ENCODE results near the gene HOXD12.

DNA sequence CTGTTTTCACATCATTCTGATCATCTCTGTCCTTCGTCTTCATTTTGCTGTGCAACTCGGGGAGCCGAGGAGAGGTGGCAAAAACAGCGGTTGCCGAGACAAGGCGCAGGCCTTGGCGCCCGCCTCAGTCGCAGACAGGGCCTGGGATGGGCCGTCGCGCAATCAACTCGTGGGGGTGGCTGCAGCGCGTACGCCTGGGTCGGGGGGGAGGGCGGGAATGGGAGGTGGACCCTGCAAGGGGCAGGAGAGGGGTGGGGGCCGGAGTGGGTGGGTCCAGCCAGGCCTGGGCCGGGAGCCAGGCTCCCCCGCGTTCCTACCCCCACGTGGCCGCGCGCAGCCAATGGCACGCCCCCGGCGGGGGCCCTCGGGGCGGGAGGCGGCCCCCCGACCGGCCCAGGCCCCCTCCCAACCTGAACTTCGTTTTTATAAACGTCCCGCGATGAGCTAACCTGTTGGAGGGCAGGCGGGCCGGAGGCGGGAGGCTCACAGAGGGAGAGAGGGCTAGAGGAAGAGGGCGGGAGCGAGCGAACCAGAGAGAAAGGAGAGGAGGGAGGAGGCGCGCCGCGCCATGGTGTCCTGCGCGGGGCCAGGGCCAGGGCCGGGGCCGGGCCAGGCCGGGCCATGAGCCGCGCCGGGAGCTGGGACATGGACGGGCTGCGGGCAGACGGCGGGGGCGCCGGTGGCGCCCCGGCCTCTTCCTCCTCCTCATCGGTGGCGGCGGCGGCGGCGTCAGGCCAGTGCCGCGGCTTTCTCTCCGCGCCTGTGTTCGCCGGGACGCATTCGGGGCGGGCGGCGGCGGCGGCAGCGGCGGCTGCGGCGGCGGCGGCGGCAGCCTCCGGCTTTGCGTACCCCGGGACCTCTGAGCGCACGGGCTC lies 7.1 kb upstream of the HOXD12 start, which contains the start of gene HOXD13:
- TF ChIP-seq CTCF (conservative IDR thresholded peaks at IDR 0.05; ENCODE audit: low read depth in 2 of 2) = no peak
- TF ChIP-seq REST (IDR thresholded peaks at IDR 0.05; ENCODE audit: unreplicated experiment) = no peak
- TF ChIP-seq EZH2 (IDR thresholded peaks at IDR 0.05; ENCODE audit: low read depth, unreplicated experiment) = peak; percentile 85
- no peak for TF ChIP-seq POLR2AphosphoS5 (IDR thresholded peaks at IDR 0.05; ENCODE audit: low read depth)
- TF ChIP-seq EZH2phosphoT487 (IDR thresholded peaks at IDR 0.05; ENCODE audit: unreplicated experiment) = peak; percentile 17
- no peak for TF ChIP-seq CREB1 (CRISPR knock-in tag; IDR thresholded peaks at IDR 0.05; ENCODE audit: low read depth)
- no peak for TF ChIP-seq JUNB (IDR thresholded peaks at IDR 0.05; ENCODE audit: unreplicated experiment)
- no peak for TF ChIP-seq STAT1 (IDR thresholded peaks at IDR 0.05; ENCODE audit: unreplicated experiment)
- no peak for TF ChIP-seq NANOG (IDR thresholded peaks at IDR 0.05; ENCODE audit: borderline replicate concordance)
- TF ChIP-seq, protein P1, sequence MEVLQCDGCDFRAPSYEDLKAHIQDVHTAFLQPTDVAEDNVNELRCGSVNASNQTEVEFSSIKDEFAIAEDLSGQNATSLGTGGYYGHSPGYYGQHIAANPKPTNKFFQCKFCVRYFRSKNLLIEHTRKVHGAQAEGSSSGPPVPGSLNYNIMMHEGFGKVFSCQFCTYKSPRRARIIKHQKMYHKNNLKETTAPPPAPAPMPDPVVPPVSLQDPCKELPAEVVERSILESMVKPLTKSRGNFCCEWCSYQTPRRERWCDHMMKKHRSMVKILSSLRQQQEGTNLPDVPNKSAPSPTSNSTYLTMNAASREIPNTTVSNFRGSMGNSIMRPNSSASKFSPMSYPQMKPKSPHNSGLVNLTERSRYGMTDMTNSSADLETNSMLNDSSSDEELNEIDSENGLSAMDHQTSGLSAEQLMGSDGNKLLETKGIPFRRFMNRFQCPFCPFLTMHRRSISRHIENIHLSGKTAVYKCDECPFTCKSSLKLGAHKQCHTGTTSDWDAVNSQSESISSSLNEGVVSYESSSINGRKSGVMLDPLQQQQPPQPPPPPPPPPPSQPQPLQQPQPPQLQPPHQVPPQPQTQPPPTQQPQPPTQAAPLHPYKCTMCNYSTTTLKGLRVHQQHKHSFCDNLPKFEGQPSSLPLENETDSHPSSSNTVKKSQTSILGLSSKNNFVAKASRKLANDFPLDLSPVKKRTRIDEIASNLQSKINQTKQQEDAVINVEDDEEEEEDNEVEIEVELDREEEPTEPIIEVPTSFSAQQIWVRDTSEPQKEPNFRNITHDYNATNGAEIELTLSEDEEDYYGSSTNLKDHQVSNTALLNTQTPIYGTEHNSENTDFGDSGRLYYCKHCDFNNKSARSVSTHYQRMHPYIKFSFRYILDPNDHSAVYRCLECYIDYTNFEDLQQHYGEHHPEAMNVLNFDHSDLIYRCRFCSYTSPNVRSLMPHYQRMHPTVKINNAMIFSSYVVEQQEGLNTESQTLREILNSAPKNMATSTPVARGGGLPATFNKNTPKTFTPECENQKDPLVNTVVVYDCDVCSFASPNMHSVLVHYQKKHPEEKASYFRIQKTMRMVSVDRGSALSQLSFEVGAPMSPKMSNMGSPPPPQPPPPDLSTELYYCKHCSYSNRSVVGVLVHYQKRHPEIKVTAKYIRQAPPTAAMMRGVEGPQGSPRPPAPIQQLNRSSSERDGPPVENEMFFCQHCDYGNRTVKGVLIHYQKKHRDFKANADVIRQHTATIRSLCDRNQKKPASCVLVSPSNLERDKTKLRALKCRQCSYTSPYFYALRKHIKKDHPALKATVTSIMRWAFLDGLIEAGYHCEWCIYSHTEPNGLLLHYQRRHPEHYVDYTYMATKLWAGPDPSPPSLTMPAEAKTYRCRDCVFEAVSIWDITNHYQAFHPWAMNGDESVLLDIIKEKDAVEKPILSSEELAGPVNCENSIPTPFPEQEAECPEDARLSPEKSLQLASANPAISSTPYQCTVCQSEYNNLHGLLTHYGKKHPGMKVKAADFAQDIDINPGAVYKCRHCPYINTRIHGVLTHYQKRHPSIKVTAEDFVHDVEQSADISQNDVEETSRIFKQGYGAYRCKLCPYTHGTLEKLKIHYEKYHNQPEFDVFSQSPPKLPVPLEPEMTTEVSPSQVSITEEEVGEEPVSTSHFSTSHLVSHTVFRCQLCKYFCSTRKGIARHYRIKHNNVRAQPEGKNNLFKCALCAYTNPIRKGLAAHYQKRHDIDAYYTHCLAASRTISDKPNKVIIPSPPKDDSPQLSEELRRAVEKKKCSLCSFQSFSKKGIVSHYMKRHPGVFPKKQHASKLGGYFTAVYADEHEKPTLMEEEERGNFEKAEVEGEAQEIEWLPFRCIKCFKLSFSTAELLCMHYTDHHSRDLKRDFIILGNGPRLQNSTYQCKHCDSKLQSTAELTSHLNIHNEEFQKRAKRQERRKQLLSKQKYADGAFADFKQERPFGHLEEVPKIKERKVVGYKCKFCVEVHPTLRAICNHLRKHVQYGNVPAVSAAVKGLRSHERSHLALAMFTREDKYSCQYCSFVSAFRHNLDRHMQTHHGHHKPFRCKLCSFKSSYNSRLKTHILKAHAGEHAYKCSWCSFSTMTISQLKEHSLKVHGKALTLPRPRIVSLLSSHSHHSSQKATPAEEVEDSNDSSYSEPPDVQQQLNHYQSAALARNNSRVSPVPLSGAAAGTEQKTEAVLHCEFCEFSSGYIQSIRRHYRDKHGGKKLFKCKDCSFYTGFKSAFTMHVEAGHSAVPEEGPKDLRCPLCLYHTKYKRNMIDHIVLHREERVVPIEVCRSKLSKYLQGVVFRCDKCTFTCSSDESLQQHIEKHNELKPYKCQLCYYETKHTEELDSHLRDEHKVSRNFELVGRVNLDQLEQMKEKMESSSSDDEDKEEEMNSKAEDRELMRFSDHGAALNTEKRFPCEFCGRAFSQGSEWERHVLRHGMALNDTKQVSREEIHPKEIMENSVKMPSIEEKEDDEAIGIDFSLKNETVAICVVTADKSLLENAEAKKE (CRISPR knock-in tag; IDR thresholded peaks at IDR 0.05) = no peak
